RKO (cell line): ENCODE results near the gene TMEM138.
"Not testable (repeated sequence)": the region's sequence is repeated elsewhere in the genome, so short reads cannot be mapped to it uniquely, and the experiment has no call there.

ENCODE experiments used
- DNase-seq: peaks from one replicate; pipeline ENCODE4 v3.0.0-alpha.2; 2016; ENCODE audit warnings: low spot score

TMEM138 gene

GRCh38 chr11:61367406-61367805 is 5.2 kb downstream of the TMEM138 start:
- no peak for DNase-seq

- DNase-seq = no peak
Measured at GRCh38 chr11:61368646-61369045, 6.5 kb downstream of the TMEM138 start.

GRCh38 chr11:61369372-61370348 is 7.5 kb downstream of the TMEM138 start:
- DNase-seq = no peak

- DNase-seq = no peak
Measured at GRCh38 chr11:61370349-61371005, 8.3 kb downstream of the TMEM138 start.

- DNase-seq = no peak
Measured at GRCh38 chr11:61372659-61373420, 10.7 kb downstream of the TMEM138 start.

GRCh38 chr11:61375761-61376108 is 13.6 kb downstream of the TMEM138 start:
- DNase-seq = no peak

- no peak for DNase-seq
Measured at GRCh38 chr11:61377461-61378160, 15.4 kb downstream of the TMEM138 start.

- DNase-seq = no peak
Measured at GRCh38 chr11:61378713-61379313, 16.6 kb downstream of the TMEM138 start.

- DNase-seq = no peak
Measured at GRCh38 chr11:61380884-61381283, 18.7 kb downstream of the TMEM138 start.

- not testable (repeated sequence) for DNase-seq
Measured at GRCh38 chr11:61383859-61384258, 21.7 kb downstream of the TMEM138 start.

GRCh38 chr11:61384271-61385242 is 22.4 kb downstream of the TMEM138 start:
- no peak for DNase-seq

GRCh38 chr11:61390161-61390560 is 28.0 kb downstream of the TMEM138 start:
- DNase-seq = no peak

GRCh38 chr11:61392981-61393595 is 30.9 kb downstream of the TMEM138 start:
- peak; percentile 47 for DNase-seq

GRCh38 chr11:61401173-61401572 is 39.0 kb downstream of the TMEM138 start:
- DNase-seq = no peak

GRCh38 chr11:61401573-61401972 is 39.4 kb downstream of the TMEM138 start:
- DNase-seq = no peak

GRCh38 chr11:61403658-61404057 is 41.5 kb downstream of the TMEM138 start:
- DNase-seq = no peak

- no peak for DNase-seq
Measured at GRCh38 chr11:61404103-61404502, 41.9 kb downstream of the TMEM138 start.

- DNase-seq = no peak
Measured at GRCh38 chr11:61404641-61405040, 42.5 kb downstream of the TMEM138 start.

- no peak for DNase-seq
Measured at GRCh38 chr11:61406067-61406466, 43.9 kb downstream of the TMEM138 start.
